Skeletal muscle tissue (tissue), 4 donors: Measurements from ENCODE around the gene XPO6. TPM values are rescaled to one million over a fixed set of nuclear protein-coding genes. Genes with fewer than 3 reads are reported as not detected.

Experiments
- H3K27ac ChIP-seq: one replicate; pipeline ENCODE4 v1.7.0; 2013; ENCODE audit warnings: mild to moderate bottlenecking, low read depth, low read length, inconsistent platforms
- H3K27me3 ChIP-seq, 3 donors: one replicate each; pipeline ENCODE4 v1.7.0; 2013; ENCODE audit warnings: low read length in 3 of 3; ENCODE audit not compliant: control insufficient read depth in 3 of 3, insufficient read depth in 3 of 3
- H3K36me3 ChIP-seq, 3 donors: one replicate each; pipeline ENCODE4 v1.7.0; 2013; ENCODE audit warnings: low read length in 3 of 3; ENCODE audit not compliant: control insufficient read depth in 3 of 3, insufficient read depth in 3 of 3
- H3K4me1 ChIP-seq, 3 donors: one replicate each; pipeline ENCODE4 v1.7.0; 2013; ENCODE audit warnings: low read length in 3 of 3, mild to moderate bottlenecking in 3 of 3; ENCODE audit not compliant: control insufficient read depth in 3 of 3, insufficient read depth in 3 of 3
- H3K4me3 ChIP-seq, 3 donors: one replicate each; pipeline ENCODE4 v1.7.0; 2013; ENCODE audit warnings: low read length in 3 of 3
- H3K9ac ChIP-seq, 3 donors: one replicate each; pipeline ENCODE4 v1.7.0; 2013; ENCODE audit warnings: low read length in 3 of 3, mild to moderate bottlenecking in 3 of 3, moderate library complexity in 2 of 3, low read depth in 1 of 3
- H3K9me3 ChIP-seq, 3 donors: one replicate each; pipeline ENCODE4 v1.7.0; 2013; ENCODE audit warnings: low read length in 3 of 3; ENCODE audit not compliant: control insufficient read depth in 3 of 3
- total RNA-seq: library from RNA; depleted of rRNA; stranded (reverse); fragments of >200 nt; gene quantifications from one replicate; pipeline ENCODE4 v1.2.3, GENCODE V29; 2014
- donor health status: Osteomylitis.

Gene XPO6
- total RNA-seq, 1 donor from 2014 or later = 33.9 TPM

DNA sequence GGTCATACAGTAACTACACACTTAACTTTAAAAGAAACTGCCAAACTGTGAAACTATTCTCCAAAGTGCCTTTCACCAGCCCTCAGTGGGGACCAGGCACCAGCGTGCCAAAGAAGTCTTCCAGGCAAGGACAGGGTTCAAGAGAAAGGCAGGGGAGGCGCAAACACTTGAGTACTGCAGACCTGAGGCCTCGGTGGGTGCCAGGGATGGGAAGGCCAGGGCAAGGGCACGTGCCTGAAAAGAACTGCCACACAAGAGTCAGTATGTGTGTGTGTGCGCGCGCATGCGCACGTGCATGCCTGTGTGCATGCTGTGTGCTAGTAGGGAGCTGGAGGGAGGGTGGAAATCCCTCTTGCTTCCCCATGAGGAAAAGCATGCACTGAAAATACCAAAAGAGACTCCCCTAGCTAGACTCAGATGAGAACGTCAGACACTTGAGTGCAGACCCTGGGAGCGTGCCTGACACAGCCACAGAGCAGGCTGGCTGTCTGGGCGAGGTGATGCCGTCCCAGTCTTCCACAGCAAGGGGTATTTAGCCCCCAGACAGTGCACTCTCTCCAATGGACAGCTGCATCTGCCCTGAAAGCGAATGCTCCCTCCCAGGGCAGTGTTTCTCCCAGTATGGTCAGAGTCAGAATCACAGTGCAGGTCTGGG lies 108.1 kb downstream of the XPO6 start:
- Histone ChIP-seq H3K27ac (no peak overlapping the region), H3K36me3 (peaks cover 79 to 89% (median 86%) of the 10 kb centered on the region in 3 donors), H3K27me3 (no peaks in the 10 kb centered on the region), H3K4me3 (no peak overlapping the region), H3K9ac (no peak overlapping the region), H3K4me1 (no peaks in the 10 kb centered on the region), H3K9me3 (no peaks in the 10 kb centered on the region)

GRCh38 chr16:28101533-28101890 lies 110.3 kb downstream of the XPO6 start:
- H3K36me3 ChIP-seq = peaks cover 75 to 77% (median 76%) of the 10 kb centered on the region in 3 donors
- no peak overlapping the region for H3K27ac ChIP-seq
- no peak overlapping the region for H3K4me3 ChIP-seq

DNA sequence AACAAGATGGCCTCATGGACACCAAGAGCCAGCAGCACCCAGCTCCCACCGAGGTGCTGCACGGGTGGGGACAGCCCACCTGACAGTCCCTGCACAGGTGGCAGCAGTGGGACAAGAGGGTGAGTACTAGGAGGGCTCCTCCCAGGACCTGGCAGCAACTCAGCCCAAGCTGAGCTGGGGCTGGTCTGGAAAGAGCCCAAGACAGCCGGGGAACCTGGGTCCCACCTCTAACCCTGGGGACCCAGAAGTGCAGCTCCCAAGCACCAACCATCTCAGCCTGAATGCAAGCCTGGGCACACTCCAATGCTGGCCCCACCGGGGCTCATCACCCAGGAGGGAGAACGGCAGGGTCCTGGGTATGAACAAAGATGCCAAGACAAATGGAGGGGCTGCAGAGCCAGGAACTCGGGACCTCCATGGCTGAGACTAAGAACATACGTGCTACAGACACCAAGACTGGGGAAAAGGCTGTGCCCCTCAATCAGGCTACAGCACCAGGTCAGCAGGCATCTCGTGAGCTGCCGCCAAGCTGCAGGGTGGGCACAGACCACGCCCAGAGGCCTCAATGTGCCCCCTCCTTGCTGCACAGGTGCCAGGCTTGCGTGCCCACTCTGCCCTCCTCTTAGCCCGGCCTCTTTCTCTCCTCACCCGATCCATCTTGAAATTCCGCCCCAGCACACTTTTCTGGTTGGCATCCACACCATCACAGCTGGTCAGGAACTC lies 110.8 kb downstream of the XPO6 start:
- Histone ChIP-seq H3K4me1 (no peaks in the 10 kb centered on the region), H3K27me3 (no peaks in the 10 kb centered on the region), H3K9ac (no peak overlapping the region), H3K36me3 (peaks cover 70 to 72% (median 71%) of the 10 kb centered on the region in 3 donors), H3K9me3 (no peaks in the 10 kb centered on the region), H3K4me3 (no peak overlapping the region), H3K27ac (no peak overlapping the region)

More at GRCh38 chr16:28101533-28101890, 110.3 kb downstream of the XPO6 start:
- Histone ChIP-seq H3K27me3 (no peaks in the 10 kb centered on the region), H3K9ac (no peak overlapping the region), H3K9me3 (no peaks in the 10 kb centered on the region), H3K4me1 (no peaks in the 10 kb centered on the region)

DNA sequence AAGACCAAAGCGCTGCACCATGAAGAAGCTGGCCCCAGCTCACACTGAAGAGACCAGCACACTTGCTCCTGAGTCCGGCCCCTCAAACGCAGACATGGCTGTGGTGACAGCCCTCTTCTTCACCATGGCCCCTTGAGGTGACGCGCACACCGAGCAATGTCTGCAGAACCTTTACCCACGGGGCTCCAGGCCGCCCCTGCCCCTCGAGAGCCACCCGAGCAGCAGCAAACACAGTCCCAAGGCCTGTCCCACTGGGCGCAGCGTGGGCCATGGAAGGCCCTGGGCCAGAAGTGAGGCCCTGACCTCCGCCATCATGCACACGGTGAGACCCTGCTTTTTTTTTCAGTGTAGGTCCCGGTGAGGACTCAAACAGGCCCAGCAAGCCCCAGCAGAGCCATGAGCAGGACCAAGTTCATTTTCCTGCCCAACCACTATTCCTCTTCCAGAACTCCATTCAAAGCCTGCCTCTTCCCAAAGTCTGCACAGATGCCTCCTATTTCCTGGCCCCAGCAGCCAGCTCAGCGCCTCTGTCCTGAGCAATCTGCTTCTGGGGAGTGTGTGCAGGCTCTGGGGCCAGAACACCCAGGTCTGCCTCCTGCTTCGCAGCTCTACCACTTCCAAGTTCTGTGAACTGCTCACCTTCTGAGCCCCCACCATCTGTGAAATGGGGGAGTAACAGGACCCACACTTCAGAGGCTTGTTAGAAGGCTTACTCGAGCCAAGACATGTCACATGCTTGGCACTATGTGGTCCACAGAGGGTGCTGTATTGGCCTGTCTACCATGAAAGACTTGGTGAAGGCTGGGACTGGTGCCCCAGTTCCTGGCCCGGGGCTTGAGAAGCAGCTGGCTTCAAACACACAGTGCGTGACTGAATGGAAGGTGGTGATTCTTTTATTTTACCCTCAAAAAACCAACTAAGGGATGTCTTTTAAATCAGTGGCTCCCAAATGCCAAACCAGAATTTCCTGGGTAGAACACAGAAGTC lies 112.5 kb downstream of the XPO6 start:
- no peak overlapping the region for H3K9ac ChIP-seq
- peaks cover 52 to 56% (median 54%) of the 10 kb centered on the region in 3 donors for H3K36me3 ChIP-seq
- H3K27me3 ChIP-seq = no peaks in the 10 kb centered on the region
- no peaks in the 10 kb centered on the region for H3K4me1 ChIP-seq
- no peaks in the 10 kb centered on the region for H3K9me3 ChIP-seq
- no peak overlapping the region for H3K4me3 ChIP-seq
- no peak overlapping the region for H3K27ac ChIP-seq

GRCh38 chr16:28098171-28098958 lies 113.4 kb downstream of the XPO6 start:
- H3K9ac ChIP-seq = no peak overlapping the region
- no peak overlapping the region for H3K27ac ChIP-seq
- H3K36me3 ChIP-seq = peaks cover 43 to 47% (median 46%) of the 10 kb centered on the region in 3 donors

DNA sequence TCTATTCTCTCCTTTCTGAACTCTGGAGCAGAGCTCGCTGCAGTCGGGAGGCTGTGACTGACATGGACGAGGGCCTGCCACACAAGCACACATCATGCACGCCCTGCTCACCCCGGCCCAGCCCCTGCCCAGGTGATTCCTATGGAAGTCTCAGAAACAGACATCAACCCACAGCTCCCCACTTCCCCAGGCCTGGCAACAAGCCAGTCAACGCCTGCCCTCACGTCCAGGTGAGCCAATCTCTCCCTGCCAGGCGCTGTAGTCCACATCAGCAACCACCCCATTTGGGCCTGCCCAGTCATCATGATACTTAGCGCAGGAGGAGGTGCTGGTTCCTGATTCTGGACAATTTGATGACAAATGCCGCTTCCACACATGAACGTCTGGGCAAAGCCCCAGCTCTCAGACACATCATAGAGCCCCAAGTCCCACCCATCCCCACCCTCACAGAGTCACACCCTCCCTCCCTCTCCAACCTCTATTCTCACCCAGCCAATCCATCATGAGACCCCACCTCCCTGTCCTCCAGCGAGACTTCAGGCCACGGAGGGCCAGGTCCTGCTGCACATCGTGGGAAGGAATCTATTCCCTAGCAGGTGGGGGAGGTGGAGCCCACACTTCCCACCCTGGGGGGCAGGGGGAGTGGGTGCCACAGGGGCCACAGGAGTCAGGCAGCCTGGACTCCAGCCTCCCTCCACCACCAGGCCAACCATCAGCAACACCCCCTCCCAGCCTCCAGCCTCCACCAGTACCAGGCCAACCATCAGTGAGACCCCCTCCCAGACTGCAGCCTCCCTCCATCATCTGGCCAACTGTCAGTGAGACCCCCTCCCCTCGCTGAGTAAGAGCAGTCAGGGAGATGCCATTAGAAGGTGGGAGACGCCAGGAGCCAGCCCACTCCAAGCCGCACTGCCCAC lies 114.5 kb downstream of the XPO6 start:
- Histone ChIP-seq H3K4me3 (no peak overlapping the region), H3K4me1 (no peaks in the 10 kb centered on the region), H3K36me3 (peaks cover 33 to 39% (median 36%) of the 10 kb centered on the region in 3 donors), H3K9ac (no peak overlapping the region), H3K9me3 (no peaks in the 10 kb centered on the region), H3K27me3 (no peaks in the 10 kb centered on the region), H3K27ac (no peak overlapping the region)

More at GRCh38 chr16:28098171-28098958, 113.4 kb downstream of the XPO6 start:
- Histone ChIP-seq H3K4me1 (no peaks in the 10 kb centered on the region), H3K27me3 (no peaks in the 10 kb centered on the region), H3K9me3 (no peaks in the 10 kb centered on the region), H3K4me3 (no peak overlapping the region)

GRCh38 chr16:28093385-28093725 lies 118.4 kb downstream of the XPO6 start:
- H3K27me3 ChIP-seq = no peaks in the 10 kb centered on the region
- H3K9ac ChIP-seq = no peak overlapping the region
- H3K4me1 ChIP-seq = no peaks in the 10 kb centered on the region
- H3K9me3 ChIP-seq = no peaks in the 10 kb centered on the region
- no peak overlapping the region for H3K4me3 ChIP-seq
- H3K36me3 ChIP-seq = peaks cover 5 to 9% (median 7%) of the 10 kb centered on the region in 3 donors
- H3K27ac ChIP-seq = no peak overlapping the region

GRCh38 chr16:28092721-28093384 lies 118.9 kb downstream of the XPO6 start:
- Histone ChIP-seq H3K36me3 (peaks cover under 1 to 4% (median 4%) of the 10 kb centered on the region in 3 donors), H3K27me3 (no peaks in the 10 kb centered on the region), H3K27ac (no peak overlapping the region), H3K9me3 (no peaks in the 10 kb centered on the region), H3K9ac (no peak overlapping the region), H3K4me1 (no peaks in the 10 kb centered on the region), H3K4me3 (no peak overlapping the region)
